Thyroid gland (tissue), 4 donors: ENCODE measurements around the gene TAF1B.

ENCODE experiments used
- CTCF ChIP-seq, 6 experiments: fragments of 200-600 bp in 3 of 6; fragments of 450-650 bp in 3 of 6; sonication (generic) in 3 of 6; IDR thresholded peaks; one replicate each; pipeline ENCODE4 v1.5.1; 2016 to 2019; ENCODE audit warnings: antibody characterized with exemption in 6 of 6, mild to moderate bottlenecking in 2 of 6, inconsistent platforms in 1 of 6, moderate library complexity in 1 of 6
- POLR2A ChIP-seq, 2 donors: fragments of 450-650 bp; IDR thresholded peaks; one replicate each; pipeline ENCODE4 v1.6.1; 2017; ENCODE audit warnings: antibody characterized with exemption in 2 of 2, mild to moderate bottlenecking in 2 of 2, moderate library complexity in 1 of 2

GRCh38 chr2:9824441-9824840 is 18.8 kb upstream of the TAF1B start:
- TF ChIP-seq CTCF (IDR thresholded peaks at IDR 0.05) (no peak), POLR2A (IDR thresholded peaks at IDR 0.05) (no peak)
